Activated naive CD4-positive, alpha-beta T cell treated with anti-CD3 and anti-CD28 coated beads for 36 hours (primary cell): Measurements from ENCODE around the gene PRAMEF5. TPM values are rescaled to one million over a fixed set of nuclear protein-coding genes. Genes with fewer than 3 reads are reported as not detected.
"Not testable (repeated sequence)": the region's sequence is repeated elsewhere in the genome, so short reads cannot be mapped to it uniquely, and the experiment has no call there.

Source experiments
- CTCF ChIA-PET: fragments of 350-600 bp; sonication (Branson Sonifier 250); formaldehyde crosslinking; loops from one replicate; lab custom pipeline; 2021; ENCODE audit warnings: antibody characterized with exemption; lab: Charles Lee
- DNase-seq: peaks from one replicate; pipeline ENCODE4 v3.0.0-alpha.2; 2020
- H3K27ac Mint-ChIP-seq: one replicate; pipeline ENCODE4 v1.8.0; 2021; ENCODE audit warnings: mild to moderate bottlenecking, mixed read lengths
- H3K27me3 Mint-ChIP-seq: one replicate; pipeline ENCODE4 v1.8.0; 2021; ENCODE audit warnings: low read depth, mixed read lengths
- H3K36me3 Mint-ChIP-seq: one replicate; pipeline ENCODE4 v1.8.0; 2021; ENCODE audit warnings: low read depth, mixed read lengths
- H3K4me1 Mint-ChIP-seq: one replicate; pipeline ENCODE4 v1.8.0; 2021; ENCODE audit warnings: low read depth, mixed read lengths
- H3K4me3 Mint-ChIP-seq: one replicate; pipeline ENCODE4 v1.8.0; 2021; ENCODE audit warnings: mild to moderate bottlenecking, moderate library complexity, mixed read lengths
- H3K9me3 Mint-ChIP-seq: one replicate; pipeline ENCODE4 v1.8.0; 2021; ENCODE audit warnings: mixed read lengths
- intact Hi-C: fragments of 100-400 bp; cut with micrococcal nuclease; formaldehyde crosslinking; loops from one replicate; pipeline ENCODE4 v1.15.1; 2023
- total RNA-seq, 2 experiments: library from RNA; stranded (reverse); gene quantifications; one replicate each; pipeline ENCODE4 v1.2.3, GENCODE V29; 2021

Gene PRAMEF5
- total RNA-seq, 2 experiments from 2014 or later: not detected

DNA sequence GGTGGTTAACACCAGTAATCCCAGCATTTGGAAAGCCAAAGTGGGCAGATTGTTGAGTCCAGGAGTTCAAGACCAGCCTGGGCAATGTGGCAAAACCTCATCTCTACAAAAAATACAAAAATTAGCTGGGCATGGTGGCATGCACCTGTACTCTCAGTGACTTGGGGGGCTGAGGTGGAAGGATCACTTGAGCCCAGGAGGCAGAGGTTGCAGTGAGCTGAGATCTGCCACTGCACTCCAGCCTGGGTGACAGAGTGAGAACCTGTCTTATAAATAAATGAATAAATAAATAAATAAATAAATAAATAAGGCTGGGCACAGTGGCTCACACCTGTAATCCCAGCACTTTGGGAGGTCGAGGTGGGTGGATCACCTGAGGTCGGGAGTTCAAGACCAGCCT is 21.9 kb upstream of the PRAMEF5 start:
- H3K27me3 Mint-ChIP-seq, H3K27ac Mint-ChIP-seq, H3K36me3 Mint-ChIP-seq, H3K4me1 Mint-ChIP-seq, H3K9me3 Mint-ChIP-seq, H3K4me3 Mint-ChIP-seq, intact Hi-C loops, CTCF ChIA-PET, DNase-seq: not testable (repeated sequence)

- CTCF ChIA-PET, H3K9me3 Mint-ChIP-seq, DNase-seq, H3K27ac Mint-ChIP-seq, H3K27me3 Mint-ChIP-seq, H3K4me1 Mint-ChIP-seq, H3K4me3 Mint-ChIP-seq, intact Hi-C loops, H3K36me3 Mint-ChIP-seq: not testable (repeated sequence)
Measured at GRCh38 chr1:13234057-13234456, 19.9 kb upstream of the PRAMEF5 start.

DNA sequence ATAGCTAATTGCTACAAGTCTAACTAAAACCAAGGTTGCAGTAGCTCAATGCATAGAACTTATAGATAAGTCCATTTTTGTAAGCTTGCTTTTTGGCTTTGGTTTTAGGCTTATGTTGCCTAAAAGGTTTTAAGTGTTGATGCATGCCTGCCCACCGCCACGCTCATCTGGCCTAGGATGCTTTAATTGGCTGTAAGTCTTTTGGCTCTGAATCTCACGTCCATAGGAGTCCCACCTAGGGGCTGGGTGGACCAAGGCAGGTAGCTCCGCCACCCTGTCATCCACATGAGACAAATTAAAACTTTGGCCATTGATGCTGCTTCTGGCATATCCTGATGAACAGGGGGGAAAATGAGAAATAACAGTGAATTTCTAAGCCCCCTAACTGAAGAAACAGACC is 16.4 kb upstream of the PRAMEF5 start:
- H3K4me1 Mint-ChIP-seq, intact Hi-C loops, H3K27me3 Mint-ChIP-seq, H3K27ac Mint-ChIP-seq, H3K36me3 Mint-ChIP-seq, DNase-seq, CTCF ChIA-PET, H3K9me3 Mint-ChIP-seq, H3K4me3 Mint-ChIP-seq: not testable (repeated sequence)

- H3K9me3 Mint-ChIP-seq, H3K27ac Mint-ChIP-seq, H3K4me3 Mint-ChIP-seq, H3K27me3 Mint-ChIP-seq, CTCF ChIA-PET, H3K36me3 Mint-ChIP-seq, H3K4me1 Mint-ChIP-seq, intact Hi-C loops, DNase-seq: not testable (repeated sequence)
Measured at GRCh38 chr1:13239633-13240032, 14.4 kb upstream of the PRAMEF5 start.

DNA sequence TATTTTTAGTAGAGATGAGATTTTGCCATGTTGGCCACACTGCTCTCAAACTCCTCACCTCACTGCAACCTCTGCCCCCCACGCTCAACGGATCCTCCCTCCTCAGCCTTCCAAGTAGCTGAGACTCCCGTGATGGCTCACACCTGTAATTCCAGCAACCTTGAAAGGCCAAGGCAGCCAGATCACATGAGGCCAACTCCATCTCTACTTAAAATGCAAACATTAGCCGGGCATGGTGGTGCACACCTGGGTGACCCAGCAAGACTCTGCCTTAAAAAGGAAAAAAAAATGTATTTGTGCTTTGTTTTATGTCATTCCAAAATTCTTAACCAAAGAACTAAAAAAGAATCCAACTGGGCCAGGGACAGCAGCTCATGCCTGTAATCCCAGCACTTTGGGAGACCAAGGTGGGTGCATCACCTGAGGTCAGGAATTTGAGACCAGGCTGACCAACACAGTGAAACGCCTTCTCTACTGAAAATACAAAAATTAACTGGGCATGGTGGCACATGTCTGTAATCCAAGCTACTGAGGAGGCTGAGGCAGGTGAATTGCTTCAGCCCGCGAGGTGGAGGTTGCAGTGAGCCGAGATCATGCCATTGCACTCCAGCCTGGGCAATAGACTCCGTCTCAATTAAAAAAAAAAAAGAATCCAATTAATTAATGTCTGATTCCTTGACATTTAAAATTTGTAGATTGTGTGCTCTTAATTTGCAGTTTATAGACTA is 10.3 kb upstream of the PRAMEF5 start:
- DNase-seq, H3K27me3 Mint-ChIP-seq, intact Hi-C loops, H3K36me3 Mint-ChIP-seq, H3K27ac Mint-ChIP-seq, H3K4me1 Mint-ChIP-seq, H3K9me3 Mint-ChIP-seq, H3K4me3 Mint-ChIP-seq: not testable (repeated sequence)
- CTCF ChIA-PET: interaction anchor here (0.7 kb wide), 1 partner anchor 835 kb away, joined by 5 read pairs; no protein-coding TSS in a partner anchor

DNA sequence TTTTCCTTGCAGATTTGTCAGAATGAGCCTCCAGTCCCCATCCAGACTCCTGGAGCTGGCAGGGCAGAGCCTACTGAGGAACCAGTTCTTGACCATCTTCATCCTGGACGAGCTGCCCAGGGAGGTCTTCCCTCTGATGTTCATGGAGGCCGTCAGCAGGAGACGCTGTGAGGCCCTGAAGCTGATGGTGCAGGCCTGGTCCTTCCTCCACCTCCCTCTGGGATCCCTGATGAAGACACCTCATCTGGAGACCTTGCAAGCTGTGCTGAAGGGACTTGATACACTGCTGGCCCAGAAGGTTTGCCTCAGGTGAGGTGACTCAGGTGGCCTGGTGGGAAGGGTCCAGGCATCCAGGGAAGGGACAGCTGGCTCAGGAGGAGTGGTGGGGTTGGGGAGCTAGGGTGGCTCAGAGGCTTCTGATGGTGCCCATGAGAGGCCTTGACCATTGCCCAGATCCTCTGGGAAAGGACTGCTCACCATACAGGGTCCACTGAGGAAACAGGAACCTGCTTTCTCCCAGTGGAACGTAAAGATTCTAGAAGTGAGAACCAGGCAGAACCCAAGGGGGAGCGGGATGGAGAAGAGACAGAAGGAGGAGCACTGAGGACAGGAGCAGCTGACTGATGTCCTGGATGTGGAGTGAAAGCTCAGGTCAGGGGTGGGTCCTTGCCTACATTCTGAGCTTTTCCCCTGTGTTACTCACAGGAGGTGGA is 8.0 kb upstream of the PRAMEF5 start:
- H3K4me3 Mint-ChIP-seq, H3K4me1 Mint-ChIP-seq, H3K9me3 Mint-ChIP-seq, H3K27me3 Mint-ChIP-seq, intact Hi-C loops, H3K36me3 Mint-ChIP-seq, H3K27ac Mint-ChIP-seq, DNase-seq: not testable (repeated sequence)
- CTCF ChIA-PET: interaction anchor here (0.7 kb wide), 1 partner anchor 225 kb away, joined by 3 read pairs; no protein-coding TSS in a partner anchor

GRCh38 chr1:13246554-13246871 is 7.5 kb upstream of the PRAMEF5 start:
- H3K4me3 Mint-ChIP-seq, H3K36me3 Mint-ChIP-seq, H3K4me1 Mint-ChIP-seq, DNase-seq, H3K27me3 Mint-ChIP-seq, intact Hi-C loops, H3K9me3 Mint-ChIP-seq, H3K27ac Mint-ChIP-seq, CTCF ChIA-PET: not testable (repeated sequence)

DNA sequence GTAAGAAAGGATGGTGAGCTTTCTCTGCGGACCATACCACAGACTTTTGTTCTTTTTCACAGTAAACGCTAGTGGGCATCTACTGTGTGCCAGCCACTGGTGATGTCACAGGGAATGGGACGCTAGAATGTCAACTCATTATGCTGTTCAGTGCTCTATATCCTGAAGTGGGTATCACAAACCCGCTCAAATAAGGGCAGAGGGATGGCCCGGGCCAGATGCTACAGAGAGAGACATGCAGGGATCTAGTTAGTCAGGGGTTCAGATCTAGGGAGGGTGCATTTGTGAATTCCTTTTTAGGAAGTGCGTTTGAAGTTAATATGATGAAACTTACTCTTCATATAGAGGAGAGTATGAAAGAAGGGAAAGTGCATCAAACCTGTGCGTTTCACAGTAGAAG is 6.9 kb upstream of the PRAMEF5 start:
- DNase-seq, H3K27me3 Mint-ChIP-seq, H3K4me1 Mint-ChIP-seq, H3K36me3 Mint-ChIP-seq, intact Hi-C loops, H3K4me3 Mint-ChIP-seq, H3K27ac Mint-ChIP-seq, CTCF ChIA-PET, H3K9me3 Mint-ChIP-seq: not testable (repeated sequence)

DNA sequence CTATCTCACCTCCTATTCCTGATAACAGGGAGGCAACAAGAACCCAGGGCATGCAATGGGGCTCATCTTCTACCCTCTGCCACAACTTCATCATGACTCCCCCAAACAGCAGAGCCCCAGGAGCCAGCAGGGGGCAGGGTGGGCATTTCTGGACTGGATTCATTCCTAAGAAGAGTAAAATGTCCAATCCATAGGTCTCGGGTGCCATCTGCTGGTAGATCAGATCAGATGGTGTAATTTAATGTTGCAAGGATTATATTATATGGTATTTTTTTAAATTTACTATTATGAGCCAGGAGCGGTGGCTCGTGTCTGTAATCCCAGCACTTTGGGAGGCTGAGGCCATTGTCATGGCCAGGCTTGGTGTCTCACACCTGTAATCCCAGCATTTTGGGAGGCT is 11.1 kb downstream of the PRAMEF5 start:
- H3K27me3 Mint-ChIP-seq, H3K4me1 Mint-ChIP-seq, DNase-seq, H3K36me3 Mint-ChIP-seq, H3K9me3 Mint-ChIP-seq, intact Hi-C loops, CTCF ChIA-PET, H3K4me3 Mint-ChIP-seq, H3K27ac Mint-ChIP-seq: not testable (repeated sequence)

- H3K4me3 Mint-ChIP-seq, DNase-seq, H3K27me3 Mint-ChIP-seq, CTCF ChIA-PET, intact Hi-C loops, H3K27ac Mint-ChIP-seq, H3K36me3 Mint-ChIP-seq, H3K9me3 Mint-ChIP-seq, H3K4me1 Mint-ChIP-seq: not testable (repeated sequence)
Measured at GRCh38 chr1:13277016-13277415, 23.0 kb downstream of the PRAMEF5 start.

DNA sequence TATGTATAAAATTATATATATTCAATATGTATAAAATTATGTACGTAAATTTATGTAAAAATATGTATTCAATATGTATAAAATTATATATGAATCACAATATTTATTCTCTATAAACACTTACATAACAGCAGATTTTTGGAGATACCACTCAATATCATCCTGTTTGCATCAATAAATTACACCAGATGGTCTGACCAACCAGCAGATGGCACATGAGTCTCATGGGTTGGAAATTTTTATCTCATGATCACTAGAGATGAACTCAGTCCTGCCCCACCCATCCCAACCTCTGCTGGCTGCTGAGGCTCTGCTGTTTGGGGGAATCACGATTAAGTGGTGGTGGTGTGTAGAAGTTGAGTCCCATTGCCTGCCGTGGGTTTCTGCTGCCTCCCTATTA is 25.6 kb downstream of the PRAMEF5 start:
- H3K9me3 Mint-ChIP-seq, H3K4me1 Mint-ChIP-seq, H3K36me3 Mint-ChIP-seq, DNase-seq, H3K4me3 Mint-ChIP-seq, intact Hi-C loops, CTCF ChIA-PET, H3K27me3 Mint-ChIP-seq, H3K27ac Mint-ChIP-seq: not testable (repeated sequence)

GRCh38 chr1:13285037-13285436 is 31.0 kb downstream of the PRAMEF5 start, which contains the start of gene PRAMEF8:
TSS of gene PRAMEF8 (minus strand) at chr1:13285137. CDS start at chr1:13284091, 1,046 bp downstream.
- H3K27ac Mint-ChIP-seq, H3K27me3 Mint-ChIP-seq, CTCF ChIA-PET, H3K4me1 Mint-ChIP-seq, intact Hi-C loops, H3K36me3 Mint-ChIP-seq, H3K4me3 Mint-ChIP-seq, DNase-seq, H3K9me3 Mint-ChIP-seq: not testable (repeated sequence)

- H3K4me3 Mint-ChIP-seq, H3K9me3 Mint-ChIP-seq, DNase-seq, H3K27ac Mint-ChIP-seq, CTCF ChIA-PET, H3K27me3 Mint-ChIP-seq, H3K4me1 Mint-ChIP-seq, intact Hi-C loops, H3K36me3 Mint-ChIP-seq: not testable (repeated sequence)
Measured at GRCh38 chr1:13289030-13289429, 35.0 kb downstream of the PRAMEF5 start.
